ENCODE results near the gene TNS2. TPM values are rescaled to one million over a fixed set of nuclear protein-coding genes. Genes with fewer than 3 reads are reported as not detected.

The TNS2 gene
- total RNA-seq, 1 donor from 2014 or later, result 18.3 TPM

DNA sequence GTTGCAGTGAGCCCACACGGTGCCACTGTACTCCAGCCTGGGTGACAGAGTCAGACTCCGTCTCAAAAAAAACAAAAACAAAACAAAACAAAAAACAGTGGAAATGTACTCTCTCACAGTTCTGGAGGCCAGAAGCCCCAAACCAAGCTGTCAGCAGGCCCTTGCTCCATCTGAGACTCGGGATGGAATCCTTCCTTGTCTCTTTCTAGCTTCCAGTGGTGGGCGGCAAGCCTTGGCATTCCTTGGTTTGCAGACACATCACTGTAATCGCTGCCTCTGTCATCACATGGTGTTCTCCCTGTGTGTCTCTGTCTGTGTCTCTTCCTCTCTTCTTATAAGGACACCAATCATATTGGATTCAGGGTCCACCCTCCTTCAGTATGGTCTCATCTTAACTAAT lies 6.4 kb downstream of the TNS2 start:
- no peak for DNase-seq (ENCODE audit: low read depth in 2 of 2)

DNA sequence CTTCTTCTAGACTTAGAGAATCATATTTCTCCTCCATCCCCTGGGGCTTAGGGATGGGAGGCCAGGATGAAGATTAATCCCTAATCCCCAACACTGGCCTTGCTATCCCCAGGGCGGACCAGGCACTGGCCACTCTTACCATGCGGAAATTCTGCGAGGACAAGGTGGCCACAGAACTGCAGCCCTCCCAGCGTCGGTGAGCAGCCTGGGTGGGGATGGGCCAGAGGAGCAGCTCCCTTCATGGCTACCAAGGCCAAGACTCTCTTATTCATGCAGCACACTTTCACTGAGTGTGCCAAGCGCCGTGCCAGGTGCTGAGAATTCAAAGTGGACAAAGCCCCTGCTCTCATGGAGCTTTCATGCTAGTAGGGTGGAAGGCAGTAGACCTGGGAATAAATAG lies 7.0 kb downstream of the TNS2 start:
- DNase-seq (ENCODE audit: low read depth in 2 of 2), result no peak

DNA sequence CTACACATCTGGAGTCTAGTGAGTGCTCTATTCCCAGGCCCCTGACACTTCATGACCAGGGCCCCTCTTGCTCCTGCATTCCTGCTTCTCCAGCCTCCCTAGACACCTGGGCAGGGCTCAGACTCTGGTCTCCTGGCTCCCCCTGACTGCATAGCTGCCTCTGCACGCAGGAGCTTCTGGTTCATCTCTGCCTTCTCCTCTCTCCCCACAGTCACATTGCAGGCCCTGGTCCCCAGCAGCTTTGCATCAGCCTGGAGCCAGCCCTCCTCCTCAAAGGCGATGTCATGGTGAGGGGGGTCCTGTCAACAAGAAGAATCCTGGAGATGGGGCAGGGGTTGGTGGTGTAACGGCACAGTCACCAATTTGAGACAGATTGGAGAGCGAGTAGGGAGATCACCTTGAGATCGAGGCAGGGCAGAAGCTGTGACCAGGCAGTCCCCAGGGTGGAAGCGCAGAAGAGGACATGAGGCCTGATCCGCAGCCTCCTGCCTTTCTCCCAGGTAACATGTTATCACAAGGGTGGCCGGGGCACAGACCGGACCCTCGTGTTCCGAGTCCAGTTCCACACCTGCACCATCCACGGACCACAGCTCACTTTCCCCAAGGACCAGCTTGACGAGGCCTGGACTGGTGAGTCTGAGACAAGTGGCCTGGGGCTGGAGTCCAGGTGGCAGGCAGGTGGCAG lies 8.1 kb downstream of the TNS2 start:
- no peak for DNase-seq (ENCODE audit: low read depth in 2 of 2)

DNA sequence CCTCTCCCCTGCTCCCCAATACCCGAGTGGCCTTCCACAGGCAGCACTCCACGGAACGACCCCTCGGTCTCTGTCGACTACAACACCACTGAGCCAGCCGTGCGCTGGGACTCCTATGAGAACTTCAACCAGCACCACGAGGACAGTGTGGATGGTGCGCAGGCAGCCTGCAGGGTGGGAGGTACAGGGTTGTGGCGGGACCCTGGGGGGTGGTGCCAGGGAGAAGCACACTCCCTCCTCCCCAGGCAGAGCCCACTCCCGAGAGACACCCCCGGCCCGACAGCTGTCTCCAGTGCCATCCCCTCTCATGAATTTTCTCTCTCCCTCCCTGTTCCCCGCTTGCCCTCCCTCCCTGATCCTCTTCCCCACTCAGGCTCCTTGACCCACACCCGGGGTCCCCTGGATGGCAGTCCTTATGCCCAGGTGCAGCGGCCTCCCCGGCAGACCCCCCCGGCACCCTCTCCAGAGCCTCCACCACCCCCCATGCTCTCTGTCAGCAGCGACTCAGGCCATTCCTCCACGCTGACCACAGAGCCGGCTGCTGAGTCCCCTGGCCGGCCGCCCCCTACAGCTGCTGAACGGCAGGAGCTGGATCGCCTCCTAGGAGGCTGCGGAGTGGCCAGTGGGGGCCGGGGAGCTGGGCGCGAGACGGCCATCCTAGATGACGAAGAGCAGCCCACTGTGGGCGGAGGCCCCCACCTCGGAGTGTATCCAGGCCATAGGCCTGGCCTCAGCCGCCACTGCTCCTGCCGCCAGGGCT lies 9.0 kb downstream of the TNS2 start:
- DNase-seq (ENCODE audit: low read depth in 2 of 2), result no peak

DNA sequence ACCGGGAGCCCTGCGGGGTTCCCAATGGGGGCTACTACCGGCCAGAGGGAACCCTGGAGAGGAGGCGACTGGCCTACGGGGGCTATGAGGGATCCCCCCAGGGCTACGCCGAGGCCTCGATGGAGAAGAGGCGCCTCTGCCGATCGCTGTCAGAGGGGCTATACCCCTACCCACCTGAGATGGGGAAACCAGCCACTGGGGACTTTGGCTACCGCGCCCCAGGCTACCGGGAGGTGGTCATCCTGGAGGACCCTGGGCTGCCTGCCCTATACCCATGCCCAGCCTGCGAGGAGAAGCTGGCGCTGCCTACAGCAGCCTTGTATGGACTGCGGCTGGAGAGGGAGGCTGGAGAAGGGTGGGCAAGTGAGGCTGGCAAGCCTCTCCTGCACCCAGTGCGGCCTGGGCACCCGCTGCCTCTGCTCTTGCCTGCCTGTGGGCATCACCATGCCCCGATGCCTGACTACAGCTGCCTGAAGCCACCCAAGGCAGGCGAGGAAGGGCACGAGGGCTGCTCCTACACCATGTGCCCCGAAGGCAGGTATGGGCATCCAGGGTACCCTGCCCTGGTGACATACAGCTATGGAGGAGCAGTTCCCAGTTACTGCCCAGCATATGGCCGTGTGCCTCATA lies 9.7 kb downstream of the TNS2 start:
- DNase-seq (ENCODE audit: low read depth in 2 of 2), result no peak

DNA sequence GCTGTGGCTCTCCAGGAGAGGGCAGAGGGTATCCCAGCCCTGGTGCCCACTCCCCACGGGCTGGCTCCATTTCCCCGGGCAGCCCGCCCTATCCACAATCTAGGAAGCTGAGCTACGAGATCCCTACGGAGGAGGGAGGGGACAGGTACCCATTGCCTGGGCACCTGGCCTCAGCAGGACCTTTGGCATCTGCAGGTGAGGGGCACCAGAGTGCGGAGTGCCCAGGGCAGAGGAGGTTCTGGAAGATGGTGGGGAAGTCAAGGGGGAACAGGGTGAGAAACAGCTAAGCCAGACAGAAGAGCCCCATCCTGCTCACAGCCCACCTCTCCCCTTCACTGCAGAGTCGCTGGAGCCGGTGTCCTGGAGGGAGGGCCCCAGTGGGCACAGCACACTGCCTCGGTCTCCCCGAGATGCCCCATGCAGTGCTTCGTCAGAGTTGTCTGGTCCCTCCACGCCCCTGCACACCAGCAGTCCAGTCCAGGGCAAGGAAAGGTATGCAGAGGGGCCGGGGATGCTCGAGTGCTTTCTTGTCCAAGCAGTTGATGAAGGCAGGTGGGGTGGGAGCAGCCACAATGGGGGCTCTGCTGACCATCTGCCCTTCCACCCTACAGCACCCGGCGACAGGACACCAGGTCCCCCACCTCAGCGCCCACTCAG lies 10.3 kb downstream of the TNS2 start:
- no peak for DNase-seq (ENCODE audit: low read depth in 2 of 2)

DNA sequence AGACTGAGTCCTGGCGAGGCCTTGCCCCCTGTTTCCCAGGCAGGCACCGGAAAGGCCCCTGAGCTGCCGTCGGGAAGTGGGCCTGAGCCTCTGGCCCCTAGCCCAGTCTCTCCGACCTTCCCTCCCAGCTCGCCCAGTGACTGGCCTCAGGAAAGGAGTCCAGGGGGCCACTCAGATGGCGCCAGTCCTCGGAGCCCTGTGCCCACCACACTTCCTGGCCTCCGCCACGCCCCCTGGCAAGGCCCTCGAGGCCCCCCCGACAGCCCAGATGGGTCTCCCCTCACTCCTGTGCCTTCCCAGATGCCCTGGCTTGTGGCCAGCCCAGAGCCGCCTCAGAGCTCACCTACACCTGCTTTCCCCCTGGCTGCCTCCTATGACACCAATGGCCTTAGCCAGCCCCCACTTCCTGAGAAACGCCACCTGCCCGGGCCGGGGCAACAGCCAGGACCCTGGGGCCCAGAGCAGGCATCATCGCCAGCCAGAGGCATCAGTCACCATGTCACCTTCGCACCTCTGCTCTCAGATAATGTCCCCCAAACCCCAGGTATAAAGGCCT lies 10.9 kb downstream of the TNS2 start:
- DNase-seq (ENCODE audit: low read depth in 2 of 2), result peak in 1 of 2 donors; percentile 52

DNA sequence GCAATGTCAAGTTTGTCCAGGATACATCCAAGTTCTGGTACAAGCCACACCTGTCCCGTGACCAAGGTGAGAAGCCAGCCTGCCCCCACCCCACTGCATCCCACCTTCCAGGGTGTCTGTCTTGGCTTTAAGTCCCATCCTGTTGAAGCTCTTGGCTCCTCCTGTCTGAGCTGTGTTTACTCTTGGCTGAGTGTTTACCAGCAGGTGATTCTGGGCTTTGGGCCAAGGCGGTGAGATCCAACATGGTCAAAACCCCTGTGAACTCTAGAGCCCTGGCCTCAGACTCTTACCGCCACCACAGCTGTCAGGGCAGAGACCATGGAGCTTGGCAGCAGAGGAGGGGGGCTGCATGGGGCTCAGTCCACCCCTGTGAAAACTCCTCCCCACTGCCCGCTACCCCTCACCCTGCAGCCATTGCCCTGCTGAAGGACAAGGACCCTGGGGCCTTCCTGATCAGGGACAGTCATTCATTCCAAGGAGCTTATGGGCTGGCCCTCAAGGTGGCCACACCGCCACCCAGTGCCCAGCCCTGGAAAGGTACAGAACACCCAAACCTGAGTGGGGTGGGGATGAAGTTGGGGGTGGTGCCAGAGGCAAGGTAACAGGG lies 11.6 kb downstream of the TNS2 start:
- DNase-seq (ENCODE audit: low read depth in 2 of 2), result no peak

DNA sequence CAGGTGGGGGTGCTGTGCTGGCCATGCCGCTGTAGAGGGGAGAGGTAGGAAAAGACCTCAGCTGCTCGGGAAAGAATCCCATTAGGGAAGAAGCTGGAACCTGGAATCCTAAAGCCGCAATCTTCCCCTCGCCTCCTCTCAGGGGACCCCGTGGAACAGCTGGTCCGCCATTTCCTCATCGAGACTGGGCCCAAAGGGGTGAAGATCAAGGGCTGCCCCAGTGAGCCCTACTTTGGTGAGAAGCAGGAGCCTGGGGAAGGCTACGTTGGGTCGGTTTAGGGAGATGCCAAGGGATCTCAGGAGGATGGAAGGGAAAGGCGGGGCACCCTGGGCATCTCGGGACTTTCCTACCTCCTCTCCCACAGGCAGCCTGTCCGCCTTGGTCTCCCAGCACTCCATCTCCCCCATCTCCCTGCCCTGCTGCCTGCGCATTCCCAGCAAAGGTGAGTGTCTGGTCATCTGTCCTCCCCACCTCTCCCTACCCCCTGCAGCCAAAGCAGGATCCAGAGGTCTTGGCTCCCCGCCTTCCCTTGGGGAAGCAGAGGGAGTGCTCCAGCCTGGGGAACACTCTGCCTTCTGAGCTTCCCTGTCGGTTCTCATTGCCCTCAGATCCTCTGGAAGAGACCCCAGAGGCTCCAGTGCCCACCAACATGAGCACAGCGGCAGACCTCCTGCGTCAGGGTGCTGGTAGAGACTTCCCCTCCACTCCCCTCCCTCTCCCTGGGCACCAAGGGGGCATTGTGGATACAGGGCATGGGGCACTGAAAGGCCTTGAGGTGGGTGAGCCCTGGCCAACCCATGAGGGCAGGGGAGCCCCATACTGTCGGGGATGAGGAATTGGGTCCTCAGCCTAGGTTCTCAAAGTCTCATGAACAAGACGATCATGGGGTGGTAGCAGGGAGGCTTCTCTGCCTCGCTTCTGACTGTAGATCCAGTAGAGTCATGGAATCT lies 12.4 kb downstream of the TNS2 start:
- no peak for DNase-seq (ENCODE audit: low read depth in 2 of 2)

DNA sequence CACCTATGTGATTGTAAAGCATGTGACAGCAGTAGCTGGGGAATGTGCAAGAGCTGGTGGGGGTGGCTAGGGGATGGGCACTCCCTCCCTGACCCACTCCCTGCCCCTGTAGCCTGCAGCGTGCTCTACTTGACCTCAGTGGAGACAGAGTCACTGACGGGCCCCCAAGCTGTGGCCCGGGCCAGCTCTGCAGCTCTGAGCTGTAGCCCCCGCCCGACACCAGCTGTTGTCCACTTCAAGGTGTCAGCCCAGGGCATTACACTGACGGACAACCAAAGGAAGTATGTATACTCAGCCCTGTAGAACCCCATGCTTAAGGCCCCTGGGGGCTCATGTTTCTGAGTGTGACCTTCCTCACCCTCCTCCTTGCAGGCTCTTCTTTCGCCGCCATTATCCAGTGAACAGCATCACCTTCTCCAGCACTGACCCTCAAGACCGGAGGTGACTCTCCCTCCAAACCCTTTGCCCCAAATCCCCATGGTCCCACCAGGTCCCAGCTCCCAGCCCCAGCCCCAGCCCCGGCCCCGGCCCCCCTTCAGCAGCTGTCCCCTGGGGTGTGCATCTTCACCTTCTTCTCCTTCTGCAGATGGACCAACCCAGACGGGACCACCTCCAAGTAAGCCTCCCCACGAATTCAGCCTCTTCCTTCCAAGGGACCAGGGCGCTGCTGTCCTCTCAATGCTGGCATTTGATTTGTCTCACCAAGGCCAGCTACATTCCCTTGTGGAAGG lies 13.3 kb downstream of the TNS2 start:
- DNase-seq (ENCODE audit: low read depth in 2 of 2), result no peak

DNA sequence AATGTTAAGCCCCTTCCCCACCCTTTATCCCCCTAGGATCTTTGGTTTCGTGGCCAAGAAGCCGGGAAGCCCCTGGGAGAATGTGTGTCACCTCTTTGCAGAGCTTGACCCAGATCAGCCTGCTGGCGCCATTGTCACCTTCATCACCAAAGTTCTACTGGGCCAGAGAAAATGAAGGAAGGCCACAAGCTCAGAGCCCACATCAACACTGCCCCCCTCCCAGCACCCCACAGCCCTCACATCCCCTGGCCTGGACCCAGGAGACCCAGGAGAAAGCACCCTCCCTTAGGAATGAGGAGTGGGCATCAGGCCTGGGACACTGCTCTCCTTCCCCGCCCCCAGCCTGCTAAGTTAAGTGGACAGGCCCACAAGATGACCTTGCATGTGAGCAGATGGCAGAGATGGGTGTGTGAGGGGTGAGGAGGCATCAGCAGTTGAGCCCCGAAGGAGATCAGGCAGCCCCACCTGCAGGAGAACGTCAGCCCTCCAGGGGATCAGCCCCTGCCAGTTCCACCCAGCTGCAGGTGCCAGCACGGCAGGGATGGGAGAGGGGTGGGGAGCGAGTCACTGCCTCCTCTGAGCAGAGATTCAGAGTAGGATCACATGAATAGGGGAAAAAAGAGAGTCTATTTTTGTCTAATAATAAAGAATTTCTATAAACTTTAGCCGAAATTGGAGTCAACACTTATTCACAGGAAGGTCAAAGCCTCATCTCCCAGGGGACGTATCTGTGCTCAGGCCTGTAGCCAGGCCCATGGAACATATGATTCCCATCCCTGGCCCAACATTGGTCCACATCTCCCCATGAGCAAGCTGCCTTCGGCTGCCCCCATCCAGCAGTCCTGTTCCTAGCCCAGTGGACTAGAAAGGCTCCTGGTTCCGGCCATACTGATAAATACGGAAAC lies 14.1 kb downstream of the TNS2 start:
- DNase-seq (ENCODE audit: low read depth in 2 of 2), result no peak

DNA sequence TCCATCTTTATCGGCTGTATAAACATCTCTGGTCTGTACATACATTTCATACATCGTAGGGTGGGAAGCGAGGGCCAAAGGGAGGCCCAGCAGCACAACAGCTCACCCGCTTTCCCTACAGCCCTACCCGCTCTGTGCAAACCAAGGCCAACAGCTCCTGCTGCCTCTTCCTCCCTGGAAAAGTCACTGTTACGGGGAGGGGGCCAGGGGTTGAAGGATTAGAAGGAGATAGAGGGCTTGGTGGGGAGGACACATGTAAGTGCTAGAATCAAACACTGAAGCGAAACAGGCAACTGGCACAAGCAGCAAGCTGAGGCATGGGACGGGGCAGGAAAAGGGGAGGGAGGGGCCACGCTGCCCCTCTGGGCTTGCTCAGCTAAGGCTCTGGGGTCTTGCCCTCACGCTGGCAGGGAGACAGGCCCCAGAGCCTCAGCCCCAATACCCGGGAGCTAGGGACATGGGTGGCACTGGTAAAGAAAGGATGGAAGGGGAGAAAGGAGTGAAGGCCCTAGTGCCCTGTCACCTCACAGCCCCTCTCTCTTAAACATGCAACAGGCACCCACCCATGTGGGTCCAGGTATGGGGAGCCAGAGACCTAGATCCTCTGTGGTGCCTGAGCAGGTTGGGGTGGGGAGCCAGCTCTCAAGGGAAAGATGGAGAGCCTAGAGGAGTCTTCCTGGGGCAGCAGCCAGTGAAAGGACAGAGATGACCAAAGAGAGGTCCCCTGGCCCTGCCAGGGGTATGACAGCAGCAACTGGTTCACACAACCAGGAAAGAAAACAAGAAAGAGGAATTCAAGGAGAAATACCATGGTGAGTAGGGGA lies 15.0 kb downstream of the TNS2 start:
- DNase-seq (ENCODE audit: low read depth in 2 of 2), result no peak

DNA sequence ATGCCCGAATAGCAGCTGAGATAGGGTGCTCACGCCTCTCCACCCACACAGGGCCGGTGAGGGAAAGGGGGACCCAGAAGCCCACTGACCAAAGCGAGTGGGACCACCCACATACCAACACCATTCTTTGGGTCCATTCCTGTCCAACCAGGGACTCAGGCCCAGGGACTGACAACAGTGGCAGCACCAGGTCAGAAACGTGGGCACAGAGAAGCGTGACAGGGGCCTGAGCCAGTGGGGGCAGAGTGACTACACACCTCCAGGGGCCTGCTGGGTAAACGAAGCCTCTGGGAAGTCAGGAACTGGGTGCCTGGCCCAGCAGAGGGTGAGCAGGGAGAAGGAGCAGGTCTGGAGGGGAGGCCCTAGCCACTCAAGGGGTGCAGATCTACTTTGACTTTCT lies 15.6 kb downstream of the TNS2 start:
- DNase-seq (ENCODE audit: low read depth in 2 of 2), result no peak

DNA sequence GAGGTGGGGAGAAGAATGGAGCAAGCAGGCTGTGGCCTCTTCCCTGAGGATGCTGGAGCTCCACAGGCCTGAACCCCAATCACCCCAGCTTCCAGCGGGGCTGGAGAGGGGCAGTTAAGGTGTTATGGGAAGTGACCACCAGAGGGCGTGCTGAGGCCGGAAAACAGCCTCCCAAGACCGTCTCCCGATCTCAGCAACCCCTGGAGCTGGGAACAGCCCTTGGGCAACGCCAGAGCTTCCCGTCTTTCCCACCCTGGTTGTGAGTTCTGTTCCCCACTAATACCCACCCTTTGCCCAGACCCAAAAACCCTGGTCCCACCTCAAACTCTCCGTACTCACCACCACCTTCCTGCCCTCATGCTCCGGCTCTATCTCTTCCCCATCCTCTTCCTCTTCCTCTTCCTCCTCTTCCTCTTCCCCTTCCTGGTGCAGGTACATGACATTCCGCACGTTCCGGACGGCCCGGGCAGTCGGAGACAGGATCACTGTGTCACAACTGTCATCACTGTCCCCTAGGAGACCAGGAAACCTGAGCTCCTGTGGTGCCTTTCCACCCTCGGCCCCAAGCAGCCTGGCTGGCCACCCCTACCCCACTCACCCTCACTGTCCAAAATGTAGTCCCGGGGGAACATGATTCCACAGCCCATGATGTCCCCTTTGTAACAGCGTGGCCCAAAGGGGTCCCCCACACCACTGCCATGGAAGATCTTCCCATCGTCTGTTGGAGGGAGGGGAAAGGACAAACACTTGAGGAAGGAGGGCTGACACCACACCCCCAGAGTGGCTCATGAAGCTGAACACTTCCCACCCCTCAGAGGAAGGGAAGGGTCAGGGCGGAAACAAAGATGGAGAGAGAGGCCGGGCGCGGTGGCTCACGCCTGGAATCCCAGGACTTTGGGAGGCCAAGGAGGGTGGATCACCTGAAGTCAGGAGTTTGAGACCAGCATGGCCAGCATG lies 16.4 kb downstream of the TNS2 start:
- peak; percentile 82 to 89 for DNase-seq (ENCODE audit: low read depth in 2 of 2)

DNA sequence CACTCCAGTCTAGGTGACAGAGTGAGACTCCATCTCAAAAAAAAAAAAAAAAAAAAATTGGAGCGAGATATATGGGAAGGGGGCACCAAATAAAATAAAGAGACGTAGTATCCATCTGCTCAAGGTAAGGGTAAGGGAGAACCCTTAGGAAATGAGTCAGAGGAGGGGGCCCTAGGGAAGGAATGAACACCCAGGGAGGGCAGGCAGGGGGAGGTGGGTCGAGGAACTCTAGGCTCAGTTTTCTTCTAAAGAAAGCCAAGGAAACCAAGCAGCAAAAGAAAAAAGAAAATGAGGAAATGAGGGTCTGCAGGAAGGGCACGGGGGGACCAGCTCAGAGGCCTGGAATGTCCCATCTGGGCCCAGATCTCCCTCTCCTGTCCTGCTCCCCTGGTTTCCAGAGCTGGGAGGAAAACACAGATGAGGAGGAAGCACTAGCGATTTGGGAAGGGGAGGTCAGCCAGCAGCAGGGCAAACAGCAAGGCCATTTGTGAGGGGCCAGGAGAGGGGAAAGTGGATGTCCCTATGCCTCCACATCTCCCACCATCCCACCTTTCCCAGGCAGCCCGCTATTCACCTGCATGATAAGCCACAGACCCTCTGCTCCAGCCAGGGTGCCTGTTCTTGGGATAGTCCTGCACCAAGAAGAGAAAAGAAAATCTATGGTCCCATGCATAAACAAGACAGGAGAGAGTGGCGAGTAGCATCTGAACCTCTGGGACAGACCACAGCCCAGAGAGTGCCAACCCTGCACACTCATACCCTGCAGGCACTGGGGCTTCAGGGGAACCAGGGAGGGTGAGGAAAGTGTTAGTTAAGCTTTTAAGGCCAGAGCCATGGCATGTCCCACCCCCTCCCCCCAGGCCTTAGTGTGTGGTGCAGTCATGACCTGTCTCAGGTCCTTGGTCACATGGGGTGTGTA lies 17.5 kb downstream of the TNS2 start:
- DNase-seq (ENCODE audit: low read depth in 2 of 2), result no peak
